Astrocyte (in vitro differentiated cells and primary cell): ENCODE measurements around the gene FHIT. TPM values are rescaled to one million over a fixed set of nuclear protein-coding genes. Genes with fewer than 3 reads are reported as not detected.

Source experiments
- DNase-seq: peaks from one replicate; pipeline ENCODE4 v3.0.0-alpha.2; 2010; ENCODE audit warnings: low read depth
- FAIRE-seq: peaks from 2 replicates; lab custom pipeline; 2011; peaks lifted over from hg19 to GRCh38; lab: Jason Lieb, UNC
- H2AFZ ChIP-seq: 2 replicates; pipeline ENCODE4 v1.6.0; 2012; ENCODE audit warnings: low read depth, low read length, inconsistent platforms
- H3K27ac ChIP-seq: 2 replicates; pipeline ENCODE4 v1.5.1; 2011; ENCODE audit warnings: low read depth, low read length, inconsistent platforms
- H3K27me3 ChIP-seq: 2 replicates; pipeline ENCODE4 v1.6.0; 2011; ENCODE audit warnings: low read length, inconsistent platforms; ENCODE audit not compliant: insufficient read depth
- H3K36me3 ChIP-seq: 2 replicates; pipeline ENCODE4 v1.5.1; 2011; ENCODE audit warnings: low read length, inconsistent platforms; ENCODE audit not compliant: insufficient read depth
- H3K4me1 ChIP-seq: 2 replicates; pipeline ENCODE4 v1.5.1; 2011; ENCODE audit warnings: low read length, inconsistent platforms; ENCODE audit not compliant: insufficient read depth
- H3K4me2 ChIP-seq: 2 replicates; pipeline ENCODE4 v1.6.0; 2012; ENCODE audit warnings: low read length, inconsistent platforms
- H3K4me3 ChIP-seq: 2 replicates; pipeline ENCODE4 v1.5.1; 2011; ENCODE audit warnings: low read depth, mild to moderate bottlenecking, low read length, inconsistent platforms; ENCODE audit not compliant: insufficient read depth
- H3K79me2 ChIP-seq: 2 replicates; pipeline ENCODE4 v1.6.0; 2012; ENCODE audit warnings: mild to moderate bottlenecking, low read length, inconsistent platforms; ENCODE audit not compliant: insufficient read depth
- H3K9ac ChIP-seq: 2 replicates; pipeline ENCODE4 v1.6.0; 2012; ENCODE audit warnings: mild to moderate bottlenecking, low read length, inconsistent platforms
- H3K9me3 ChIP-seq: 2 replicates; pipeline ENCODE4 v1.5.1; 2012; ENCODE audit warnings: low read depth, mild to moderate bottlenecking, low read length, inconsistent platforms; ENCODE audit not compliant: insufficient read depth
- H4K20me1 ChIP-seq: 2 replicates; pipeline ENCODE4 v1.6.0; 2012; ENCODE audit warnings: low read length, inconsistent platforms; ENCODE audit not compliant: insufficient read depth
- H3K27ac Mint-ChIP-seq: one replicate; pipeline ENCODE4 v1.8.0; 2021; ENCODE audit warnings: mild to moderate bottlenecking, mixed read lengths; ENCODE audit not compliant: unreplicated experiment
- H3K27me3 Mint-ChIP-seq: one replicate; pipeline ENCODE4 v1.8.0; 2021; ENCODE audit warnings: low read depth, mixed read lengths; ENCODE audit not compliant: unreplicated experiment
- H3K36me3 Mint-ChIP-seq: one replicate; pipeline ENCODE4 v1.8.0; 2021; ENCODE audit warnings: low read depth, mixed read lengths; ENCODE audit not compliant: unreplicated experiment
- H3K4me1 Mint-ChIP-seq: one replicate; pipeline ENCODE4 v1.8.0; 2021; ENCODE audit warnings: low read depth, mixed read lengths; ENCODE audit not compliant: unreplicated experiment
- H3K4me3 Mint-ChIP-seq: one replicate; pipeline ENCODE4 v1.8.0; 2021; ENCODE audit warnings: mild to moderate bottlenecking, moderate library complexity, mixed read lengths; ENCODE audit not compliant: unreplicated experiment
- H3K9me3 Mint-ChIP-seq: one replicate; pipeline ENCODE4 v1.8.0; 2021; ENCODE audit warnings: mild to moderate bottlenecking, mixed read lengths; ENCODE audit not compliant: unreplicated experiment
- CTCF ChIP-seq: IDR thresholded peaks from 2 replicates; pipeline ENCODE4 v1.5.1; 2011; ENCODE audit warnings: low read depth, mild to moderate bottlenecking, inconsistent platforms, low read length, moderate library complexity; ENCODE audit not compliant: insufficient read depth
- EZH2 ChIP-seq: IDR thresholded peaks from 2 replicates; pipeline ENCODE4 v1.6.1; 2012; ENCODE audit warnings: mild to moderate bottlenecking, low read length, inconsistent platforms; ENCODE audit not compliant: insufficient read depth
- total RNA-seq: library from RNA; stranded (reverse); gene quantifications from 2 replicates; pipeline ENCODE4 v1.2.1, GENCODE V29; 2021

Gene FHIT
- total RNA-seq, 1 donor from 2014 or later, result 6.7 TPM

GRCh38 chr3:60742606-60743145, 508.6 kb downstream of the FHIT start:
- Histone ChIP-seq H3K4me1 (peaks cover 28% of the 10 kb centered on the region), H3K4me2 (peak overlapping the region; percentile 65), H4K20me1 (no peaks in the 10 kb centered on the region), H3K79me2 (no peaks in the 10 kb centered on the region), H3K9me3 (no peaks in the 10 kb centered on the region), H3K9ac (no peak overlapping the region), H3K4me3 (no peak overlapping the region), H3K36me3 (no peaks in the 10 kb centered on the region), H3K27ac (peak overlapping the region; percentile 3), H3K27me3 (no peaks in the 10 kb centered on the region), H2AFZ (no peak overlapping the region)
- TF ChIP-seq CTCF, result peak; percentile 59
- TF ChIP-seq EZH2, result no peak
- Mint-ChIP-seq H3K4me1 (peaks cover 38% of the 10 kb centered on the region), H3K4me3 (no peak overlapping the region), H3K27ac (no peak overlapping the region), H3K27me3 (no peaks in the 10 kb centered on the region), H3K9me3 (no peaks in the 10 kb centered on the region), H3K36me3 (no peaks in the 10 kb centered on the region)
- peak; percentile 71 for DNase-seq
- peak; percentile 95 for FAIRE-seq

- Mint-ChIP-seq H3K9me3 (no peaks in the 10 kb centered on the region), H3K4me1 (peaks cover 12% of the 10 kb centered on the region), H3K4me3 (no peak overlapping the region), H3K27me3 (no peaks in the 10 kb centered on the region), H3K36me3 (no peaks in the 10 kb centered on the region), H3K27ac (no peak overlapping the region)
- H3K4me1 ChIP-seq, result peaks cover 10% of the 10 kb centered on the region
- no peak overlapping the region for H3K9ac ChIP-seq
- FAIRE-seq (no peak), DNase-seq (no peak)
- no peaks in the 10 kb centered on the region for H3K27me3 ChIP-seq
- no peak overlapping the region for H3K4me2 ChIP-seq
- no peaks in the 10 kb centered on the region for H3K79me2 ChIP-seq
- no peak overlapping the region for H3K4me3 ChIP-seq
- no peaks in the 10 kb centered on the region for H4K20me1 ChIP-seq
- H3K36me3 ChIP-seq, result no peaks in the 10 kb centered on the region
- TF ChIP-seq CTCF, result no peak
- no peak for TF ChIP-seq EZH2
- no peak overlapping the region for H3K27ac ChIP-seq
- no peaks in the 10 kb centered on the region for H3K9me3 ChIP-seq
- H2AFZ ChIP-seq, result no peak overlapping the region
Measured at GRCh38 chr3:60737633-60738399, 513.4 kb downstream of the FHIT start.

GRCh38 chr3:60730371-60730770, 520.9 kb downstream of the FHIT start:
- no peaks in the 10 kb centered on the region for H3K36me3 ChIP-seq
- no peak for TF ChIP-seq CTCF
- TF ChIP-seq EZH2, result no peak
- no peaks in the 10 kb centered on the region for H3K27me3 ChIP-seq
- no peak overlapping the region for H3K4me3 ChIP-seq
- no peaks in the 10 kb centered on the region for H4K20me1 ChIP-seq
- no peak overlapping the region for H3K4me2 ChIP-seq
- no peaks in the 10 kb centered on the region for H3K9me3 Mint-ChIP-seq
- H3K9me3 ChIP-seq, result no peaks in the 10 kb centered on the region
- H3K9ac ChIP-seq, result no peak overlapping the region
- no peaks in the 10 kb centered on the region for H3K36me3 Mint-ChIP-seq
- DNase-seq (no peak), FAIRE-seq (no peak)
- no peak overlapping the region for H3K4me3 Mint-ChIP-seq
- H2AFZ ChIP-seq, result no peak overlapping the region
- H3K4me1 ChIP-seq, result no peaks in the 10 kb centered on the region
- no peak overlapping the region for H3K27ac ChIP-seq
- H3K27ac Mint-ChIP-seq, result no peak overlapping the region
- no peaks in the 10 kb centered on the region for H3K4me1 Mint-ChIP-seq
- no peaks in the 10 kb centered on the region for H3K79me2 ChIP-seq
- no peaks in the 10 kb centered on the region for H3K27me3 Mint-ChIP-seq
